IMR-90 (cell line): ENCODE data around the gene MAP1LC3A. TPM values are rescaled to one million over a fixed set of nuclear protein-coding genes. Genes with fewer than 3 reads are reported as not detected.

Experiments used
- ATAC-seq: fragments of 200-7000 bp; cut with Tn5 transposase; 2 replicates; pipeline ENCODE4 v1.9.1; 2020; ENCODE audit warnings: low read depth, mild to moderate bottlenecking, moderate library complexity
- BruUV-seq: library from RNA; stranded (reverse); fragments of 400-500 nt; replicated peaks from 2 replicates; lab custom pipeline; 2021; lab: Mats Ljungman, UMichigan
- CTCF ChIA-PET: fragments of 300-600 bp; formaldehyde crosslinking; extraction: SDS; loops from one replicate; lab custom pipeline; 2021; ENCODE audit warnings: antibody characterized with exemption; lab: Yijun Ruan, JAX
- POLR2A ChIA-PET: fragments of 300-600 bp; sonication (Branson Sonifier 250); formaldehyde crosslinking; loops from one replicate; lab custom pipeline; 2022; ENCODE audit warnings: antibody characterized with exemption; ENCODE audit not compliant: unreplicated experiment; lab: Charles Lee
- DNase-seq: peaks from one replicate; pipeline ENCODE4 v3.0.0; 2013
- H2AFZ ChIP-seq: replicated peaks from 2 replicates; pipeline ENCODE3; 2013; ENCODE audit warnings: low read length, mild to moderate bottlenecking; ENCODE audit not compliant: poor library complexity
- H2AK5ac ChIP-seq: 2 replicates; pipeline ENCODE4 v1.6.1; 2013; ENCODE audit warnings: low read depth, low read length, inconsistent platforms
- H2AK9ac ChIP-seq: replicated peaks from 2 replicates; pipeline ENCODE3; 2013; ENCODE audit warnings: mild to moderate bottlenecking, low read depth, low read length, moderate library complexity; ENCODE audit not compliant: poor library complexity
- H2BK120ac ChIP-seq: 2 replicates; pipeline ENCODE4 v1.6.1; 2013; ENCODE audit warnings: low read depth, low read length, inconsistent platforms
- H2BK15ac ChIP-seq: 3 replicates; pipeline ENCODE4 v1.6.1; 2013; ENCODE audit warnings: low read depth, low read length, inconsistent platforms
- H2BK20ac ChIP-seq: 2 replicates; pipeline ENCODE4 v1.6.1; 2013; ENCODE audit warnings: low read depth, mild to moderate bottlenecking, inconsistent platforms, low read length, moderate library complexity
- H2BK5ac ChIP-seq: 2 replicates; pipeline ENCODE4 v1.6.1; 2013; ENCODE audit warnings: mild to moderate bottlenecking, low read depth, low read length, inconsistent platforms; ENCODE audit not compliant: poor library complexity, severe bottlenecking
- H3K14ac ChIP-seq: replicated peaks from 2 replicates; pipeline ENCODE4 v1.6.1; 2013; ENCODE audit warnings: low read depth, low read length, inconsistent platforms
- H3K18ac ChIP-seq: 2 replicates; pipeline ENCODE4 v1.6.1; 2013; ENCODE audit warnings: low read depth, low read length, control low read depth
- H3K23ac ChIP-seq: 2 replicates; pipeline ENCODE4 v1.6.1; 2013; ENCODE audit warnings: low read depth, low read length, inconsistent platforms
- H3K27ac ChIP-seq: 2 replicates; pipeline ENCODE4 v1.5.1; 2013; ENCODE audit warnings: mild to moderate bottlenecking, control low read depth, low read length; ENCODE audit not compliant: insufficient read depth
- H3K27me3 ChIP-seq: 2 replicates; pipeline ENCODE4 v1.6.1; 2013; ENCODE audit warnings: low read length; ENCODE audit not compliant: control insufficient read depth, insufficient read depth
- H3K36me3 ChIP-seq: 2 replicates; pipeline ENCODE4 v1.6.1; 2013; ENCODE audit warnings: low read length, mixed read lengths; ENCODE audit not compliant: control insufficient read depth, insufficient read depth
- H3K4ac ChIP-seq: 2 replicates; pipeline ENCODE4 v1.6.1; 2013; ENCODE audit warnings: low read depth, low read length, inconsistent platforms
- H3K4me1 ChIP-seq: 2 replicates; pipeline ENCODE4 v1.6.1; 2013; ENCODE audit warnings: low read length, mixed read lengths; ENCODE audit not compliant: control insufficient read depth, insufficient read depth
- H3K4me2 ChIP-seq: 2 replicates; pipeline ENCODE4 v1.6.1; 2013; ENCODE audit warnings: low read depth, mild to moderate bottlenecking, control low read depth, low read length, moderate library complexity
- H3K4me3 ChIP-seq: 2 replicates; pipeline ENCODE4 v1.5.1; 2013; ENCODE audit warnings: low read depth, mild to moderate bottlenecking, control low read depth, low read length, moderate library complexity; ENCODE audit not compliant: insufficient read depth
- H3K56ac ChIP-seq: 2 replicates; pipeline ENCODE4 v1.6.1; 2013; ENCODE audit warnings: low read length, inconsistent platforms; ENCODE audit not compliant: insufficient read depth; ENCODE audit errors: extremely low read depth
- H3K79me1 ChIP-seq, 2 experiments: 2 replicates each; pipeline ENCODE4 v1.6.1; 2013; ENCODE audit warnings: low read length in 2 of 2, inconsistent platforms in 1 of 2, low read depth in 1 of 2
- H3K9ac ChIP-seq: 2 replicates; pipeline ENCODE4 v1.6.1; 2013; ENCODE audit warnings: low read depth, low read length, control low read depth
- H3K9me1 ChIP-seq: 2 replicates; pipeline ENCODE4 v1.6.1; 2013; ENCODE audit warnings: low read length, inconsistent platforms; ENCODE audit not compliant: insufficient read depth
- H3K9me3 ChIP-seq: 2 replicates; pipeline ENCODE4 v1.6.1; 2013; ENCODE audit warnings: low read length; ENCODE audit not compliant: control insufficient read depth, insufficient read depth
- H4K20me1 ChIP-seq: 2 replicates; pipeline ENCODE4 v1.6.1; 2013; ENCODE audit warnings: low read length, inconsistent platforms; ENCODE audit not compliant: insufficient read depth
- H4K5ac ChIP-seq: 2 replicates; pipeline ENCODE4 v1.6.1; 2013; ENCODE audit warnings: mild to moderate bottlenecking, low read depth, low read length, control low read depth
- H4K8ac ChIP-seq, 2 experiments: 2 replicates each; pipeline ENCODE4 v1.6.1; 2013; ENCODE audit warnings: low read depth in 2 of 2, low read length in 2 of 2, control low read depth in 1 of 2, inconsistent platforms in 1 of 2
- H4K91ac ChIP-seq: 2 replicates; pipeline ENCODE4 v1.6.1; 2013; ENCODE audit warnings: low read depth, low read length, inconsistent platforms; ENCODE audit not compliant: insufficient read depth
- BHLHE40 ChIP-seq: fragments of 150-350 bp; IDR thresholded peaks from 2 replicates; pipeline ENCODE4 v1.6.1; 2016; ENCODE audit warnings: mild to moderate bottlenecking, low read depth, low read length
- CEBPB ChIP-seq: IDR thresholded peaks from 2 replicates; pipeline ENCODE4 v1.6.1; 2012; ENCODE audit warnings: low read depth, low read length, improper control_type of control experiment
- CHD1 ChIP-seq: IDR thresholded peaks from 2 replicates; pipeline ENCODE4 v1.6.1; 2012; ENCODE audit warnings: low read depth, low read length, improper control_type of control experiment
- FOS ChIP-seq: fragments of 150-350 bp; IDR thresholded peaks from 2 replicates; pipeline ENCODE4 v1.6.1; 2016; ENCODE audit warnings: low read depth, low read length
- MAFK ChIP-seq: IDR thresholded peaks from 2 replicates; pipeline ENCODE4 v1.6.1; 2012; ENCODE audit warnings: low read depth, low read length, improper control_type of control experiment
- MAZ ChIP-seq: IDR thresholded peaks from 2 replicates; pipeline ENCODE4 v1.6.1; 2012; ENCODE audit warnings: low read depth, mild to moderate bottlenecking, low read length, improper control_type of control experiment, moderate library complexity, borderline replicate concordance
- MXI1 ChIP-seq: IDR thresholded peaks from 2 replicates; pipeline ENCODE4 v1.6.1; 2012; ENCODE audit warnings: low read depth, mild to moderate bottlenecking, low read length, moderate library complexity, borderline replicate concordance
- NFE2L2 ChIP-seq: fragments of 150-350 bp; IDR thresholded peaks from 2 replicates; pipeline ENCODE4 v1.6.1; 2016; ENCODE audit warnings: low read depth, mild to moderate bottlenecking, low read length
- POLR2A ChIP-seq: IDR thresholded peaks from 2 replicates; pipeline ENCODE4 v1.6.1; 2012; ENCODE audit warnings: mild to moderate bottlenecking, low read depth, low read length
- RAD21 ChIP-seq: IDR thresholded peaks from 2 replicates; pipeline ENCODE4 v1.6.1; 2012; ENCODE audit warnings: low read length, improper control_type of control experiment
- RCOR1 ChIP-seq: IDR thresholded peaks from 2 replicates; pipeline ENCODE4 v1.6.1; 2012; ENCODE audit warnings: mild to moderate bottlenecking, low read length, improper control_type of control experiment; ENCODE audit not compliant: insufficient replicate concordance
- RFX5 ChIP-seq: IDR thresholded peaks from 2 replicates; pipeline ENCODE4 v1.8.0; 2012; ENCODE audit warnings: low read depth, mild to moderate bottlenecking, low read length, moderate library complexity
- SMC3 ChIP-seq: fragments of 150-350 bp; IDR thresholded peaks from 2 replicates; pipeline ENCODE4 v1.6.1; 2016; ENCODE audit warnings: low read depth, mild to moderate bottlenecking, antibody characterized with exemption, low read length, moderate library complexity
- WGBS, 2 experiments: methylation state at CpG; one replicate each; pipeline versions ENCODE4 v1.1.5 to v1.1.7; 2013; ENCODE audit warnings: missing lambda C conversion rate in 2 of 2; ENCODE audit not compliant: insufficient read length in 1 of 2; ENCODE audit errors: extremely low coverage in 2 of 2; 5-methylcytosine and 5-hydroxymethylcytosine counted together
- dilution Hi-C: fragments of 300-500 bp; cut with HindIII; formaldehyde crosslinking; loops from one replicate; pipeline ENCODE4 v1.14.3; 2018; ENCODE audit warnings: low sequenced_read_pairs; ENCODE audit not compliant: unreplicated experiment
- in situ Hi-C: fragments of 300-500 bp; cut with MboI; formaldehyde crosslinking; loops from 3 replicates; pipeline ENCODE4 v1.14.3; 2019; ENCODE audit warnings: low sequenced_read_pairs, inconsistent platforms, mixed read lengths
- intact Hi-C: fragments of 100-400 bp; cut with micrococcal nuclease; formaldehyde crosslinking; loops from 2 replicates; pipeline ENCODE4 v1.10.0; 2022
- polyA plus RNA-seq, 3 experiments: library from polyadenylated mRNA; depleted of rRNA; stranded (reverse); fragments of >200 nt; gene quantifications; 2 replicates each; pipeline ENCODE4 v1.2.3, GENCODE V29; 2012; ENCODE audit warnings: low replicate concordance in 1 of 3
- total RNA-seq: library from RNA; depleted of rRNA; stranded (reverse); fragments of >200 nt; gene quantifications from 2 replicates; pipeline ENCODE4 v1.2.3, GENCODE V29; 2012
- TF ChIP-seq, protein P1 (sequence below): fragments of 150-350 bp; IDR thresholded peaks from 2 replicates; pipeline ENCODE4 v1.6.1; 2017; ENCODE audit warnings: mild to moderate bottlenecking, antibody characterized with exemption, low read length, low read depth
- TF ChIP-seq, protein P2 (sequence below): conservative IDR thresholded peaks from 2 replicates; pipeline ENCODE4 v1.5.1; 2012; ENCODE audit warnings: mild to moderate bottlenecking, low read depth, low read length, improper control_type of control experiment
- TF ChIP-seq, protein P3 (sequence below): fragments of 150-350 bp; IDR thresholded peaks from 2 replicates; pipeline ENCODE4 v1.6.1; 2016; ENCODE audit warnings: low read depth, mild to moderate bottlenecking, low read length, moderate library complexity, borderline replicate concordance

MAP1LC3A gene
- total and polyA plus RNA-seq, 2 of the 4 experiments (the other 2 are of a cell fraction) = 10.0 to 39.7 TPM

DNA sequence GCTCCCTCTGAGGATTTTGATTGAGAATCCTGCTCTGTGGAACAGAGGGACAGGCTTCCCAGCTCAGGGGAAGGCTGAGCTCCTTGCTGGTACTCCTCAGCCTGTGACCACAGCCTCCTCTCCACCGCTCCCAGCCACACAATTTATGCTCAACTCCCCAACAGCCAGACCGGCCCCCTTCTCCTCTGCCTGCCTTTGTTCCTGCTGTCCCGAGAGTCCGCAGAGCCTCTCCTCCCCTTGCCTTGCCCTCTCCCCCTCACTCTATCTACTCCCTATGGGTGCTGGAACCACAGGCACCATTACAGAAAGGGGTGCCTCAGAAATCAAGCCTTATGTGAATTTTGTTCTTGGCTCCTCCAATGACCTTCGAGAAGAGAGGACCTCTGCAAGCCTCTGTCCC lies 15.9 kb downstream of the MAP1LC3A start:
- H3K9me3 ChIP-seq = no peaks in the 10 kb centered on the region
- H3K56ac ChIP-seq = no peak overlapping the region
- no TSS peak for BruUV-seq
- no peaks in the 10 kb centered on the region for H3K79me1 ChIP-seq
- H3K4me3 ChIP-seq = no peak overlapping the region
- 80% methylated on average over 1 of the region's 5 CpGs; no CpG with 5 or more reads in 1 of the 2 experiments for WGBS, 2 experiments
- H3K18ac ChIP-seq = no peak overlapping the region
- H3K23ac ChIP-seq = no peak overlapping the region
- H2AFZ ChIP-seq = no peak overlapping the region
- H2AK5ac ChIP-seq = no peak overlapping the region
- H2BK5ac ChIP-seq = no peak overlapping the region
- H3K36me3 ChIP-seq = 0 out of 2 replicates have a peak, but pooled peaks cover 1% of the 10 kb centered on the region
- H3K14ac ChIP-seq = no peak overlapping the region
- no peak for ATAC-seq
- H2BK20ac ChIP-seq = no peak overlapping the region
- H4K8ac ChIP-seq = no peak overlapping the region
- in situ Hi-C loops = no loop called here
- H2BK120ac ChIP-seq = no peak overlapping the region
- H3K4me2 ChIP-seq = no peak overlapping the region
- H2AK9ac ChIP-seq = no peak overlapping the region
- no peak overlapping the region for H4K91ac ChIP-seq
- intact Hi-C loops = loop anchor here (10.0 kb wide), 1 partner anchor 390 kb away; no protein-coding TSS in a partner anchor
- no peak for TF ChIP-seq SMC3
- TF ChIP-seq RAD21 = no peak
- no peak for TF ChIP-seq CEBPB
- no peak for TF ChIP-seq MAFK
- TF ChIP-seq CHD1 = no peak
- TF ChIP-seq, protein P1, sequence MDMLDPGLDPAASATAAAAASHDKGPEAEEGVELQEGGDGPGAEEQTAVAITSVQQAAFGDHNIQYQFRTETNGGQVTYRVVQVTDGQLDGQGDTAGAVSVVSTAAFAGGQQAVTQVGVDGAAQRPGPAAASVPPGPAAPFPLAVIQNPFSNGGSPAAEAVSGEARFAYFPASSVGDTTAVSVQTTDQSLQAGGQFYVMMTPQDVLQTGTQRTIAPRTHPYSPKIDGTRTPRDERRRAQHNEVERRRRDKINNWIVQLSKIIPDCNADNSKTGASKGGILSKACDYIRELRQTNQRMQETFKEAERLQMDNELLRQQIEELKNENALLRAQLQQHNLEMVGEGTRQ = no peak
- TF ChIP-seq MXI1 = no peak
- no peak for TF ChIP-seq NFE2L2
- TF ChIP-seq FOS = no peak
- TF ChIP-seq, protein P2, sequence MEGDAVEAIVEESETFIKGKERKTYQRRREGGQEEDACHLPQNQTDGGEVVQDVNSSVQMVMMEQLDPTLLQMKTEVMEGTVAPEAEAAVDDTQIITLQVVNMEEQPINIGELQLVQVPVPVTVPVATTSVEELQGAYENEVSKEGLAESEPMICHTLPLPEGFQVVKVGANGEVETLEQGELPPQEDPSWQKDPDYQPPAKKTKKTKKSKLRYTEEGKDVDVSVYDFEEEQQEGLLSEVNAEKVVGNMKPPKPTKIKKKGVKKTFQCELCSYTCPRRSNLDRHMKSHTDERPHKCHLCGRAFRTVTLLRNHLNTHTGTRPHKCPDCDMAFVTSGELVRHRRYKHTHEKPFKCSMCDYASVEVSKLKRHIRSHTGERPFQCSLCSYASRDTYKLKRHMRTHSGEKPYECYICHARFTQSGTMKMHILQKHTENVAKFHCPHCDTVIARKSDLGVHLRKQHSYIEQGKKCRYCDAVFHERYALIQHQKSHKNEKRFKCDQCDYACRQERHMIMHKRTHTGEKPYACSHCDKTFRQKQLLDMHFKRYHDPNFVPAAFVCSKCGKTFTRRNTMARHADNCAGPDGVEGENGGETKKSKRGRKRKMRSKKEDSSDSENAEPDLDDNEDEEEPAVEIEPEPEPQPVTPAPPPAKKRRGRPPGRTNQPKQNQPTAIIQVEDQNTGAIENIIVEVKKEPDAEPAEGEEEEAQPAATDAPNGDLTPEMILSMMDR = no peak
- no peak for TF ChIP-seq RFX5
- TF ChIP-seq, protein P3, sequence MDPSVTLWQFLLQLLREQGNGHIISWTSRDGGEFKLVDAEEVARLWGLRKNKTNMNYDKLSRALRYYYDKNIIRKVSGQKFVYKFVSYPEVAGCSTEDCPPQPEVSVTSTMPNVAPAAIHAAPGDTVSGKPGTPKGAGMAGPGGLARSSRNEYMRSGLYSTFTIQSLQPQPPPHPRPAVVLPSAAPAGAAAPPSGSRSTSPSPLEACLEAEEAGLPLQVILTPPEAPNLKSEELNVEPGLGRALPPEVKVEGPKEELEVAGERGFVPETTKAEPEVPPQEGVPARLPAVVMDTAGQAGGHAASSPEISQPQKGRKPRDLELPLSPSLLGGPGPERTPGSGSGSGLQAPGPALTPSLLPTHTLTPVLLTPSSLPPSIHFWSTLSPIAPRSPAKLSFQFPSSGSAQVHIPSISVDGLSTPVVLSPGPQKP = no peak
- TF ChIP-seq BHLHE40 = no peak
- TF ChIP-seq POLR2A = no peak
- no peak for TF ChIP-seq RCOR1
- no peak for TF ChIP-seq MAZ
- no peak overlapping the region for H4K5ac ChIP-seq
- dilution Hi-C loops = no loop called here
- H4K20me1 ChIP-seq = no peaks in the 10 kb centered on the region
- H3K9ac ChIP-seq = no peak overlapping the region
- no peak overlapping the region for H3K27ac ChIP-seq
- peaks cover 5% of the 10 kb centered on the region for H3K4me1 ChIP-seq
- POLR2A ChIA-PET = no interaction called here
- peaks cover 13% of the 10 kb centered on the region for H3K9me1 ChIP-seq
- no peak for DNase-seq
- no peak overlapping the region for H2BK15ac ChIP-seq
- CTCF ChIA-PET = no interaction called here
- H3K27me3 ChIP-seq = no peaks in the 10 kb centered on the region
- no peak overlapping the region for H3K4ac ChIP-seq
